HepG2 (cell line): ENCODE results near the gene NFKB2. TPM values are rescaled to one million over a fixed set of nuclear protein-coding genes. Genes with fewer than 3 reads are reported as not detected.

Experiments
- ARID3A ChIP-seq: IDR thresholded peaks from 2 replicates; pipeline ENCODE4 v1.6.1; 2012; ENCODE audit warnings: low read depth, low read length, improper control_type of control experiment
- KDM2A ChIP-seq: sonication (generic); formaldehyde crosslinking; IDR thresholded peaks from 2 replicates; pipeline ENCODE4 v1.4.0; 2020; ENCODE audit warnings: low read depth, missing genetic modification reagents, borderline replicate concordance
- PAXIP1 ChIP-seq: sonication (generic); formaldehyde crosslinking; conservative IDR thresholded peaks from 2 replicates; pipeline ENCODE4 v1.4.0; 2020; ENCODE audit warnings: mild to moderate bottlenecking, missing genetic modification reagents, moderate library complexity
- POGZ ChIP-seq: sonication (generic); formaldehyde crosslinking; IDR thresholded peaks from 2 replicates; pipeline ENCODE4 v1.4.0; 2020; ENCODE audit warnings: mild to moderate bottlenecking, missing genetic modification reagents
- PTBP1 ChIP-seq: fragments of 200-400 bp; formaldehyde crosslinking; IDR thresholded peaks from 2 replicates; pipeline ENCODE4 v1.6.1; 2018; ENCODE audit warnings: low read length, low read depth; ENCODE audit not compliant: poor library complexity, severe bottlenecking
- RAD51 ChIP-seq: fragments of 450-650 bp; IDR thresholded peaks from 2 replicates; pipeline ENCODE4 v1.6.1; 2016; ENCODE audit warnings: borderline replicate concordance
- SMARCE1 ChIP-seq: fragments of 450-650 bp; IDR thresholded peaks from 2 replicates; pipeline ENCODE4 v1.6.1; 2017; ENCODE audit warnings: borderline replicate concordance
- SUZ12 ChIP-seq: fragments of 150-350 bp; IDR thresholded peaks from 2 replicates; pipeline ENCODE4 v1.6.1; 2014; ENCODE audit warnings: low read depth, low read length
- ZBED4 ChIP-seq: sonication (generic); formaldehyde crosslinking; IDR thresholded peaks from 2 replicates; pipeline ENCODE4 v1.4.0; 2020; ENCODE audit warnings: missing genetic modification reagents, borderline replicate concordance
- ZFP41 ChIP-seq: sonication (generic); formaldehyde crosslinking; IDR thresholded peaks from 2 replicates; pipeline ENCODE4 v1.4.0; 2020; ENCODE audit warnings: mild to moderate bottlenecking, missing genetic modification reagents, borderline replicate concordance
- ZNF180 ChIP-seq: sonication (generic); formaldehyde crosslinking; IDR thresholded peaks from 2 replicates; pipeline ENCODE4 v1.4.0; 2020; ENCODE audit warnings: low read depth, missing genetic modification reagents, borderline replicate concordance
- ZNF605 ChIP-seq: sonication (generic); formaldehyde crosslinking; IDR thresholded peaks from 2 replicates; pipeline ENCODE4 v1.8.0; 2022; ENCODE audit warnings: mild to moderate bottlenecking, missing genetic modification reagents
- polyA plus RNA-seq, 8 experiments: library from polyadenylated mRNA; depleted of rRNA in 3 of 8; stranded (reverse) in 7 of 8; unstranded in 1 of 8; fragments of >200 nt; fragmentation: Illumina TruSeq in 4 of 8; extraction: Trizol in 4 of 8; gene quantifications; 2 replicates each; pipeline versions ENCODE4 v1.2.1 to v1.2.3, GENCODE V29; 2011 to 2016; ENCODE audit warnings: low read depth in 4 of 8, missing spikeins in 1 of 8, mixed read lengths in 1 of 8; ENCODE audit not compliant: insufficient read depth in 1 of 8
- total RNA-seq, 5 experiments: library from RNA; depleted of rRNA; stranded (reverse); fragments of >200 nt; fragmentation: Illumina TruSeq; extraction: Trizol; gene quantifications; 2 replicates each; pipeline ENCODE4 v1.2.3, GENCODE V29; 2016; ENCODE audit warnings: low read depth in 1 of 5
- TF ChIP-seq, protein P1 (sequence below): sonication (generic); formaldehyde crosslinking; IDR thresholded peaks from 2 replicates; pipeline ENCODE4 v1.4.0; 2020; ENCODE audit warnings: missing genetic modification reagents, borderline replicate concordance

The NFKB2 gene
- total and polyA plus RNA-seq, 2 of the 13 experiments (the other 11 are each of a cell fraction or from before 2014, with no cell fraction given): 7.7 to 12.5 TPM

DNA sequence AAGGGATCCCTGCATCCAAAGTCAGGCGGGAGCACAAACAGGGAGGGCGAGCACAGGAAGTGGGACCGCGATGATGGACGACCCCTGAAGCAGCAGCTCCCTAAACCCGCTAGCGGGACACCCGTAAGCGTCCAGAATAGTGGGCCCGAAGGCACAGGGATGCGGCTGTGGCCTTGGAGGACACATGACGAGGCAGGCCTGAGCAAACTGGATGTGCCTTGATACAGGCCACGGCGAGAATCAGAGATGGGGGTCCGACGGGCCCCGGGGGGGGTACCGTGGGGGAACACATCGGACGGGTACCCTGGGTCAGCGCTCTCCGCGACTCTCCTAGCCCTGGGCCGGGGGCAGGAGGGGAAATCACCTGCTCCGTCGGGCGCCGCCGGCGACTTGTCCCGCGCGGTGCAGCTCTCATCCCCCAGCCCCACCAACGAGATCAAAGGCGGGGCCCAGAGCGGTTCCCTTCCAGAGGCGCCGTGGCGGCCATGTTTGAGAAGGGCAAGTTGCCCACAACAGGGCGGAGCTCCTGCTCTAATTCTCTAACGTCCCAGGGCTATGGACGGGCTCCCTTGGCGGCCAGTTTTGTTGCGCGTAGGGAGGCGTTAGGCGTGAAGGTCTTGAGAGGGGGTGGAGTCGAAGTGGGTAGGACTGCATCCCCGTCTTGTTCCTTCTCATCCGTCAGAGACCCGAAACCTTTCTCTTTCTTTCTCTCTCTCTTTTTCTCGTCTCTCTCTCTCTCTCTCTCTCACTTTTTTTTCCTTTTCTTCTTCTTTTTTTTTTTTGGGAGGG is 36.9 kb downstream of the NFKB2 start, which contains the start of gene CUEDC2 (continued):
- peak; percentile 70; the same call in 1 of the 2 replicates for TF ChIP-seq ZBED4 (CRISPR knock-in tag)
- TF ChIP-seq ARID3A: no peak
- no peak for TF ChIP-seq SMARCE1
- no peak for TF ChIP-seq PTBP1
- no peak for TF ChIP-seq RAD51
- peak; percentile 89; the same call in 1 of the 2 replicates for TF ChIP-seq KDM2A (CRISPR knock-in tag)
- TF ChIP-seq POGZ (CRISPR knock-in tag): peak; percentile 54
- no peak for TF ChIP-seq SUZ12
- TF ChIP-seq ZNF605 (CRISPR knock-in tag): no peak
- no peak for TF ChIP-seq ZFP41 (CRISPR knock-in tag)
- TF ChIP-seq PAXIP1 (CRISPR knock-in tag): 0 out of 2 replicates have a peak, but pooled peaks have one; percentile 44
- TF ChIP-seq, protein P1, sequence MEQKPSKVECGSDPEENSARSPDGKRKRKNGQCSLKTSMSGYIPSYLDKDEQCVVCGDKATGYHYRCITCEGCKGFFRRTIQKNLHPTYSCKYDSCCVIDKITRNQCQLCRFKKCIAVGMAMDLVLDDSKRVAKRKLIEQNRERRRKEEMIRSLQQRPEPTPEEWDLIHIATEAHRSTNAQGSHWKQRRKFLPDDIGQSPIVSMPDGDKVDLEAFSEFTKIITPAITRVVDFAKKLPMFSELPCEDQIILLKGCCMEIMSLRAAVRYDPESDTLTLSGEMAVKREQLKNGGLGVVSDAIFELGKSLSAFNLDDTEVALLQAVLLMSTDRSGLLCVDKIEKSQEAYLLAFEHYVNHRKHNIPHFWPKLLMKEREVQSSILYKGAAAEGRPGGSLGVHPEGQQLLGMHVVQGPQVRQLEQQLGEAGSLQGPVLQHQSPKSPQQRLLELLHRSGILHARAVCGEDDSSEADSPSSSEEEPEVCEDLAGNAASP (CRISPR knock-in tag): no peak
- TF ChIP-seq ZNF180: no peak
